HEK293T (cell line): Measurements from ENCODE around the gene XRN1.
"Not testable (repeated sequence)": the region's sequence is repeated elsewhere in the genome, so short reads cannot be mapped to it uniquely, and the experiment has no call there.

Experiments used
- CTCF ChIA-PET: fragments of 350-600 bp; formaldehyde crosslinking; extraction: SDS; loops from one replicate; lab custom pipeline; 2021; ENCODE audit warnings: antibody characterized with exemption, inconsistent platforms; lab: Yijun Ruan, JAX
- POLR2A ChIA-PET: fragments of 350-600 bp; formaldehyde crosslinking; extraction: SDS; loops from one replicate; lab custom pipeline; 2020; ENCODE audit warnings: antibody characterized with exemption, inconsistent platforms; lab: Yijun Ruan, JAX
- DNase-seq: peaks from one replicate; pipeline ENCODE4 v3.0.0; 2012; ENCODE audit warnings: mixed read lengths; ENCODE audit errors: extremely low spot score
- ARNT ChIP-seq: fragments of 450-650 bp; IDR thresholded peaks from 2 replicates; pipeline ENCODE4 v1.6.1; 2017; ENCODE audit warnings: mild to moderate bottlenecking
- BHLHE40 ChIP-seq: fragments of 450-650 bp; IDR thresholded peaks from 2 replicates; pipeline ENCODE4 v1.6.1; 2016; ENCODE audit warnings: mild to moderate bottlenecking, moderate library complexity, borderline replicate concordance
- CTBP1 ChIP-seq: fragments of 450-650 bp; IDR thresholded peaks from 2 replicates; pipeline ENCODE4 v1.6.1; 2016; ENCODE audit warnings: borderline replicate concordance
- ELF4 ChIP-seq: fragments of 450-650 bp; IDR thresholded peaks from 2 replicates; pipeline ENCODE4 v1.6.1; 2017; ENCODE audit warnings: antibody characterized with exemption
- FOXA1 ChIP-seq: fragments of 450-650 bp; IDR thresholded peaks from 2 replicates; pipeline ENCODE4 v1.6.1; 2016; ENCODE audit warnings: mild to moderate bottlenecking
- FOXK2 ChIP-seq: fragments of 450-650 bp; IDR thresholded peaks from 2 replicates; pipeline ENCODE4 v1.6.1; 2016; ENCODE audit warnings: mild to moderate bottlenecking
- FOXM1 ChIP-seq: fragments of 450-650 bp; IDR thresholded peaks from 2 replicates; pipeline ENCODE4 v1.6.1; 2017; ENCODE audit warnings: mild to moderate bottlenecking, borderline replicate concordance
- HDGF ChIP-seq: fragments of 450-650 bp; IDR thresholded peaks from 2 replicates; pipeline ENCODE4 v1.6.1; 2017; ENCODE audit warnings: antibody characterized with exemption, borderline replicate concordance
- L3MBTL2 ChIP-seq: fragments of 450-650 bp; conservative IDR thresholded peaks from 2 replicates; pipeline ENCODE4 v1.6.1; 2016; ENCODE audit warnings: mild to moderate bottlenecking
- LEF1 ChIP-seq: fragments of 450-650 bp; IDR thresholded peaks from 2 replicates; pipeline ENCODE4 v1.6.1; 2017; ENCODE audit warnings: mild to moderate bottlenecking, borderline replicate concordance
- NFRKB ChIP-seq: fragments of 450-650 bp; IDR thresholded peaks from 2 replicates; pipeline ENCODE4 v1.6.1; 2016; ENCODE audit warnings: mild to moderate bottlenecking, moderate library complexity
- PKNOX1 ChIP-seq: fragments of 450-650 bp; IDR thresholded peaks from 2 replicates; pipeline ENCODE4 v1.6.1; 2016
- SP1 ChIP-seq: fragments of 450-650 bp; IDR thresholded peaks from 2 replicates; pipeline ENCODE4 v1.6.1; 2017
- SUZ12 ChIP-seq: fragments of 450-650 bp; IDR thresholded peaks from 2 replicates; pipeline ENCODE4 v1.6.1; 2016; ENCODE audit warnings: mild to moderate bottlenecking
- TARDBP ChIP-seq: fragments of 450-650 bp; IDR thresholded peaks from 2 replicates; pipeline ENCODE4 v1.6.1; 2016
- ZNF384 ChIP-seq: fragments of 450-650 bp; IDR thresholded peaks from 2 replicates; pipeline ENCODE4 v1.6.1; 2016

Gene XRN1

GRCh38 chr3:142450189-142450588 is 2.4 kb upstream of the XRN1 start:
- POLR2A ChIA-PET: no interaction called here
- no peak for DNase-seq
- CTCF ChIA-PET: no interaction called here
- TF ChIP-seq HDGF: no peak
- no peak for TF ChIP-seq ARNT
- no peak for TF ChIP-seq FOXM1
- no peak for TF ChIP-seq FOXK2
- no peak for TF ChIP-seq ELF4
- TF ChIP-seq LEF1: no peak
- TF ChIP-seq CTBP1: no peak
- no peak for TF ChIP-seq ZNF384
- no peak for TF ChIP-seq FOXA1
- TF ChIP-seq SUZ12: no peak
- TF ChIP-seq NFRKB: no peak
- TF ChIP-seq L3MBTL2: no peak

GRCh38 chr3:142447301-142447851 is 461 bp downstream of the XRN1 start:
- TF ChIP-seq NFRKB (no peak), FOXK2 (peak; percentile 70; the same call in 1 of the 2 replicates)
- peak; percentile 38 for DNase-seq
- POLR2A ChIA-PET: interaction anchor here (0.8 kb wide), 1 partner anchor 554 kb away, joined by 3 read pairs; the partner anchor contains the start of gene U2SURP
- CTCF ChIA-PET: no interaction called here

DNA sequence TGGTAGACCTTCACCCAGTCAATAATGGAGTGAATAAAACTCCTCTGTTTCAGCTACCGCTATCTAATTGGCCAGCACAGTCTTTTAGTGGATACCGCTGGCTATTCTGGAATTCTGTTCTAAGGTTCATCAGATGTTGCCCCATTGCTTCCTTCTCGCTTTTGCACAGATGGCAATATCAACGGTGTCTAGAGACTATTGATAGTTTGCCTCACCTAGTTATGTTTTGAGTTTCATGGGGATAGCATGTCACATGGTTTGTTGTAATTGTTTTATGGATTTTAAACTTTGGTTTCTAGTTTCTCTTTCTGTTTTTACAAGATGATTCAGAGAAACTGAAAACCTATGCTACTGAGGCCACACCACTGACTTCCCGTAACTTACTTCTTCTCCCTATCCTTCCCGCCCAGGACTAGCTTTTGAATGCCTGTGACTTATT is 2.0 kb downstream of the XRN1 start:
- DNase-seq: peak; percentile 11
- TF ChIP-seq CTBP1 (no peak), SP1 (no peak), PKNOX1 (no peak), ARNT (no peak), BHLHE40 (no peak), HDGF (no peak), FOXK2 (no peak), FOXA1 (no peak), FOXM1 (no peak), NFRKB (no peak), L3MBTL2 (no peak), ELF4 (no peak), ZNF384 (no peak), TARDBP (no peak), LEF1 (no peak), SUZ12 (no peak)
- CTCF ChIA-PET: interaction anchor here (0.5 to 0.6 kb wide), 2 partner anchors 29 to 411 kb away, joined by 3 read pairs; no protein-coding TSS in a partner anchor
- POLR2A ChIA-PET: no interaction called here

DNA sequence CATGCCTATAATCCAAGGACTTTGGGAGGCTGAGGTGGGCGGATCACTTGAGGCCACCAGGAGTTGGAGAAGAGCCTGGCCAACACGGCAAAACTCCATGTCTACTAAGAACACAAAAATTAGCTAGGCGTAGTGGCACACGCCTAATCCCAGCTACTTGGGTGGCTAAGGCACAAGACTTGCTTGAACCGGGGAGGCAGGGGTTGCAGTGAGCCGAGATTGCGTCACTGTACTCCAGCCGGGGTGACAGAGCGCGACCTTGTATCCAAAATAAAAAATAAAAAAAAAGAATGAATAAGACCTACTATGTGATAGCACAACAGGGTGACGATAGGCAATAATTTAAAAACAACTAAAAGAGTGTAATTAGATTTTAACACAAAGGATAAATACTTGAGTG is 3.5 kb downstream of the XRN1 start:
- ChIA-PET POLR2A (no interaction called here), CTCF (no interaction called here)
- DNase-seq: no peak
- TF ChIP-seq CTBP1: no peak
- no peak for TF ChIP-seq SP1
- TF ChIP-seq HDGF: no peak
- no peak for TF ChIP-seq NFRKB
- no peak for TF ChIP-seq ELF4
- no peak for TF ChIP-seq PKNOX1
- no peak for TF ChIP-seq TARDBP
- TF ChIP-seq FOXA1: no peak
- TF ChIP-seq L3MBTL2: no peak
- TF ChIP-seq FOXM1: no peak
- TF ChIP-seq BHLHE40: no peak
- TF ChIP-seq SUZ12: no peak
- no peak for TF ChIP-seq ZNF384
- TF ChIP-seq LEF1: no peak
- TF ChIP-seq ARNT: no peak
- TF ChIP-seq FOXK2: no peak

DNA sequence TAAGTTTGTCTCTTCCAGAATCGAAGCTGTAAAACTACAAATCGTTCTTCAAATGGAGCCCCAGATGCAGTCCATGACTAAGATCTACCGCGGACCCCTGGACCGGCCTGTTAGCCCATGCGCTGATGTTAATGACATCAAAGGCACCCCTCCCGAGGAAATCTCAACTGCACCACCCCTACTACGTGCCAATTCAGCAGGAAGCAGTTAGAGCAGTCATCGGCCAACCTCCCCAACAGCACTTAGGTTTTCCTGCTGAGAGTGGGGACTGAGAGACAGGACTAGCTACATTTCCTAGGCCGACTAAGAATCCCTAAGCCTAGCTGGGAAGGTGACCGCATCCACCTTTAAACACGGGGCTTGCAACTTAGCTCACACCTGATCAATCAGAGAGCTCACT is 4.8 kb downstream of the XRN1 start:
- CTCF ChIA-PET, DNase-seq, POLR2A ChIA-PET: not testable (repeated sequence)

GRCh38 chr3:142439499-142440220 is 8.2 kb downstream of the XRN1 start:
- DNase-seq, POLR2A ChIA-PET, CTCF ChIA-PET: not testable (repeated sequence)

DNA sequence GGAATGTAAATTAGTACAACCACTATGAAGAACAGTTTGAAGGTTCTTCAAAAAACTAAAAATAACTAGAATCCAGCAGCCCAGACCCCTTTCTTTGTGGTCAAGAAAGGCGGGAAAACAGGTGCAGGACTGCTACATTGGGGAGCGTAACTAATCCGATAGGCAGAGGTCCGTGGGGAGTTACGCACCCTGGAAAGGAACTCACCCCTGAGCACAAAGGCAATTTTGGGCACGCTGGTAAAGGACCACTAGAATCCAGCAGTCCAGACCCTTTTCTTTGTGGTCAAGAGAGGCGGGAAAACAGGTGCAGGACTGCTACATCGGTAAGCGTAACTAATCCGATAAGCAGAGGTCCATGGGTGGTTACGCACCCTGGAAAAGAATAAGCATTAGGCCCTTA is 9.7 kb downstream of the XRN1 start:
- POLR2A ChIA-PET, DNase-seq, CTCF ChIA-PET: not testable (repeated sequence)
